ENCODE measurements around the gene GHR.

GHR gene

GRCh38 chr5:42542106-42542505 is 118.9 kb downstream of the GHR start:
- Histone ChIP-seq H3K27ac (ENCODE audit: low read length) (no peak overlapping the region), H3K4me1 (ENCODE audit: control insufficient read depth, insufficient read depth, low read length) (no peaks in the 10 kb centered on the region), H3K9me3 (ENCODE audit: control insufficient read depth, insufficient read depth, low read length) (no peaks in the 10 kb centered on the region), H3K27me3 (ENCODE audit: control insufficient read depth, insufficient read depth, low read length) (no peaks in the 10 kb centered on the region), H3K36me3 (ENCODE audit: control insufficient read depth, insufficient read depth, low read length) (no peaks in the 10 kb centered on the region), H3K4me3 (ENCODE audit: low read length) (no peak overlapping the region)
- DNase-seq (ENCODE audit: low read depth, low spot score), result no peak

- WGBS (ENCODE audit: insufficient coverage, insufficient read length), result no CpG with 5 or more reads among the region's 3 CpGs
- no peak overlapping the region for H3K27ac ChIP-seq (ENCODE audit: low read length)
- DNase-seq (ENCODE audit: low read depth, low spot score), result no peak
- H3K36me3 ChIP-seq (ENCODE audit: control insufficient read depth, insufficient read depth, low read length), result no peaks in the 10 kb centered on the region
- H3K4me3 ChIP-seq (ENCODE audit: low read length), result no peak overlapping the region
- H3K4me1 ChIP-seq (ENCODE audit: control insufficient read depth, insufficient read depth, low read length), result no peaks in the 10 kb centered on the region
- no peaks in the 10 kb centered on the region for H3K9me3 ChIP-seq (ENCODE audit: control insufficient read depth, insufficient read depth, low read length)
- H3K27me3 ChIP-seq (ENCODE audit: control insufficient read depth, insufficient read depth, low read length), result no peaks in the 10 kb centered on the region
Observed at GRCh38 chr5:42543774-42544173, 120.5 kb downstream of the GHR start.

GRCh38 chr5:42545038-42545437 is 121.8 kb downstream of the GHR start:
- WGBS (ENCODE audit: insufficient coverage, insufficient read length), result no CpG with 5 or more reads among the region's 3 CpGs
- Histone ChIP-seq H3K9me3 (ENCODE audit: control insufficient read depth, insufficient read depth, low read length) (no peaks in the 10 kb centered on the region), H3K4me1 (ENCODE audit: control insufficient read depth, insufficient read depth, low read length) (no peaks in the 10 kb centered on the region), H3K4me3 (ENCODE audit: low read length) (no peak overlapping the region), H3K27me3 (ENCODE audit: control insufficient read depth, insufficient read depth, low read length) (no peaks in the 10 kb centered on the region), H3K36me3 (ENCODE audit: control insufficient read depth, insufficient read depth, low read length) (no peaks in the 10 kb centered on the region), H3K27ac (ENCODE audit: low read length) (no peak overlapping the region)
- DNase-seq (ENCODE audit: low read depth, low spot score), result no peak

GRCh38 chr5:42547141-42547540 is 123.9 kb downstream of the GHR start:
- Histone ChIP-seq H3K4me3 (ENCODE audit: low read length) (no peak overlapping the region), H3K27ac (ENCODE audit: low read length) (no peak overlapping the region), H3K9me3 (ENCODE audit: control insufficient read depth, insufficient read depth, low read length) (no peaks in the 10 kb centered on the region), H3K4me1 (ENCODE audit: control insufficient read depth, insufficient read depth, low read length) (no peaks in the 10 kb centered on the region), H3K27me3 (ENCODE audit: control insufficient read depth, insufficient read depth, low read length) (no peaks in the 10 kb centered on the region), H3K36me3 (ENCODE audit: control insufficient read depth, insufficient read depth, low read length) (no peaks in the 10 kb centered on the region)
- no peak for DNase-seq (ENCODE audit: low read depth, low spot score)
- no CpG with 5 or more reads among the region's 2 CpGs for WGBS (ENCODE audit: insufficient coverage, insufficient read length)

- no peaks in the 10 kb centered on the region for H3K27me3 ChIP-seq (ENCODE audit: control insufficient read depth, insufficient read depth, low read length)
- no peaks in the 10 kb centered on the region for H3K4me1 ChIP-seq (ENCODE audit: control insufficient read depth, insufficient read depth, low read length)
- DNase-seq (ENCODE audit: low read depth, low spot score), result no peak
- no CpG with 5 or more reads among the region's 1 CpG for WGBS (ENCODE audit: insufficient coverage, insufficient read length)
- H3K27ac ChIP-seq (ENCODE audit: low read length), result no peak overlapping the region
- no peaks in the 10 kb centered on the region for H3K36me3 ChIP-seq (ENCODE audit: control insufficient read depth, insufficient read depth, low read length)
- no peak overlapping the region for H3K4me3 ChIP-seq (ENCODE audit: low read length)
- H3K9me3 ChIP-seq (ENCODE audit: control insufficient read depth, insufficient read depth, low read length), result no peaks in the 10 kb centered on the region
Observed at GRCh38 chr5:42547894-42548293, 124.7 kb downstream of the GHR start.

GRCh38 chr5:42552597-42552996 is 129.4 kb downstream of the GHR start:
- H3K27ac ChIP-seq (ENCODE audit: low read length), result no peak overlapping the region
- H3K4me1 ChIP-seq (ENCODE audit: control insufficient read depth, insufficient read depth, low read length), result no peaks in the 10 kb centered on the region
- no peaks in the 10 kb centered on the region for H3K36me3 ChIP-seq (ENCODE audit: control insufficient read depth, insufficient read depth, low read length)
- H3K4me3 ChIP-seq (ENCODE audit: low read length), result no peak overlapping the region
- no peak for DNase-seq (ENCODE audit: low read depth, low spot score)
- no peaks in the 10 kb centered on the region for H3K9me3 ChIP-seq (ENCODE audit: control insufficient read depth, insufficient read depth, low read length)
- no CpG with 5 or more reads among the region's 1 CpG for WGBS (ENCODE audit: insufficient coverage, insufficient read length)
- no peaks in the 10 kb centered on the region for H3K27me3 ChIP-seq (ENCODE audit: control insufficient read depth, insufficient read depth, low read length)

GRCh38 chr5:42553461-42553860 is 130.2 kb downstream of the GHR start:
- no CpG with 5 or more reads among the region's 4 CpGs for WGBS (ENCODE audit: insufficient coverage, insufficient read length)
- no peaks in the 10 kb centered on the region for H3K4me1 ChIP-seq (ENCODE audit: control insufficient read depth, insufficient read depth, low read length)
- H3K27ac ChIP-seq (ENCODE audit: low read length), result no peak overlapping the region
- no peaks in the 10 kb centered on the region for H3K27me3 ChIP-seq (ENCODE audit: control insufficient read depth, insufficient read depth, low read length)
- no peaks in the 10 kb centered on the region for H3K36me3 ChIP-seq (ENCODE audit: control insufficient read depth, insufficient read depth, low read length)
- DNase-seq (ENCODE audit: low read depth, low spot score), result no peak
- no peak overlapping the region for H3K4me3 ChIP-seq (ENCODE audit: low read length)
- H3K9me3 ChIP-seq (ENCODE audit: control insufficient read depth, insufficient read depth, low read length), result no peaks in the 10 kb centered on the region

- Histone ChIP-seq H3K27me3 (ENCODE audit: control insufficient read depth, insufficient read depth, low read length) (no peaks in the 10 kb centered on the region), H3K4me1 (ENCODE audit: control insufficient read depth, insufficient read depth, low read length) (no peaks in the 10 kb centered on the region), H3K4me3 (ENCODE audit: low read length) (no peak overlapping the region), H3K36me3 (ENCODE audit: control insufficient read depth, insufficient read depth, low read length) (no peaks in the 10 kb centered on the region), H3K9me3 (ENCODE audit: control insufficient read depth, insufficient read depth, low read length) (no peaks in the 10 kb centered on the region), H3K27ac (ENCODE audit: low read length) (no peak overlapping the region)
- no CpG with 5 or more reads among the region's 1 CpG for WGBS (ENCODE audit: insufficient coverage, insufficient read length)
- no peak for DNase-seq (ENCODE audit: low read depth, low spot score)
Observed at GRCh38 chr5:42555010-42555409, 131.8 kb downstream of the GHR start.

- DNase-seq (ENCODE audit: low read depth, low spot score), result no peak
- Histone ChIP-seq H3K27ac (ENCODE audit: low read length) (no peak overlapping the region), H3K4me3 (ENCODE audit: low read length) (no peak overlapping the region), H3K9me3 (ENCODE audit: control insufficient read depth, insufficient read depth, low read length) (no peaks in the 10 kb centered on the region), H3K36me3 (ENCODE audit: control insufficient read depth, insufficient read depth, low read length) (no peaks in the 10 kb centered on the region), H3K27me3 (ENCODE audit: control insufficient read depth, insufficient read depth, low read length) (no peaks in the 10 kb centered on the region), H3K4me1 (ENCODE audit: control insufficient read depth, insufficient read depth, low read length) (no peaks in the 10 kb centered on the region)
- WGBS (ENCODE audit: insufficient coverage, insufficient read length), result no CpG with 5 or more reads among the region's 6 CpGs
Observed at GRCh38 chr5:42555797-42556196, 132.6 kb downstream of the GHR start.

- no peaks in the 10 kb centered on the region for H3K27me3 ChIP-seq (ENCODE audit: control insufficient read depth, insufficient read depth, low read length)
- no CpG with 5 or more reads among the region's 1 CpG for WGBS (ENCODE audit: insufficient coverage, insufficient read length)
- no peaks in the 10 kb centered on the region for H3K4me1 ChIP-seq (ENCODE audit: control insufficient read depth, insufficient read depth, low read length)
- no peak overlapping the region for H3K27ac ChIP-seq (ENCODE audit: low read length)
- no peaks in the 10 kb centered on the region for H3K9me3 ChIP-seq (ENCODE audit: control insufficient read depth, insufficient read depth, low read length)
- DNase-seq (ENCODE audit: low read depth, low spot score), result no peak
- H3K4me3 ChIP-seq (ENCODE audit: low read length), result no peak overlapping the region
- no peaks in the 10 kb centered on the region for H3K36me3 ChIP-seq (ENCODE audit: control insufficient read depth, insufficient read depth, low read length)
Observed at GRCh38 chr5:42557689-42558088, 134.4 kb downstream of the GHR start.

- Histone ChIP-seq H3K36me3 (ENCODE audit: control insufficient read depth, insufficient read depth, low read length) (no peaks in the 10 kb centered on the region), H3K27ac (ENCODE audit: low read length) (no peak overlapping the region), H3K9me3 (ENCODE audit: control insufficient read depth, insufficient read depth, low read length) (no peaks in the 10 kb centered on the region), H3K4me1 (ENCODE audit: control insufficient read depth, insufficient read depth, low read length) (no peaks in the 10 kb centered on the region), H3K4me3 (ENCODE audit: low read length) (no peak overlapping the region), H3K27me3 (ENCODE audit: control insufficient read depth, insufficient read depth, low read length) (no peaks in the 10 kb centered on the region)
- WGBS (ENCODE audit: insufficient coverage, insufficient read length), result no CpG with 5 or more reads among the region's 1 CpG
- DNase-seq (ENCODE audit: low read depth, low spot score), result no peak
Observed at GRCh38 chr5:42561656-42562055, 138.4 kb downstream of the GHR start.
